HG02973 (cell line): ENCODE results near the gene B3GALT2.
"Not testable (repeated sequence)": the region's sequence is repeated elsewhere in the genome, so short reads cannot be mapped to it uniquely, and the experiment has no call there.

ENCODE experiments used
- ATAC-seq: cut with Tn5 transposase; IDR thresholded peaks from one replicate; pipeline ENCODE4 v1.9.1; 2021; ENCODE audit warnings: moderate library complexity; ENCODE audit not compliant: unreplicated experiment

The B3GALT2 gene, protein sequence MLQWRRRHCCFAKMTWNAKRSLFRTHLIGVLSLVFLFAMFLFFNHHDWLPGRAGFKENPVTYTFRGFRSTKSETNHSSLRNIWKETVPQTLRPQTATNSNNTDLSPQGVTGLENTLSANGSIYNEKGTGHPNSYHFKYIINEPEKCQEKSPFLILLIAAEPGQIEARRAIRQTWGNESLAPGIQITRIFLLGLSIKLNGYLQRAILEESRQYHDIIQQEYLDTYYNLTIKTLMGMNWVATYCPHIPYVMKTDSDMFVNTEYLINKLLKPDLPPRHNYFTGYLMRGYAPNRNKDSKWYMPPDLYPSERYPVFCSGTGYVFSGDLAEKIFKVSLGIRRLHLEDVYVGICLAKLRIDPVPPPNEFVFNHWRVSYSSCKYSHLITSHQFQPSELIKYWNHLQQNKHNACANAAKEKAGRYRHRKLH

GRCh38 chr1:193185901-193186731, at the start of gene B3GALT2:
Gene B3GALT2 (minus strand): TSS chr1:193186613. CDS start chr1:193181562, 5,051 bp downstream.
- ATAC-seq = no peak

DNA sequence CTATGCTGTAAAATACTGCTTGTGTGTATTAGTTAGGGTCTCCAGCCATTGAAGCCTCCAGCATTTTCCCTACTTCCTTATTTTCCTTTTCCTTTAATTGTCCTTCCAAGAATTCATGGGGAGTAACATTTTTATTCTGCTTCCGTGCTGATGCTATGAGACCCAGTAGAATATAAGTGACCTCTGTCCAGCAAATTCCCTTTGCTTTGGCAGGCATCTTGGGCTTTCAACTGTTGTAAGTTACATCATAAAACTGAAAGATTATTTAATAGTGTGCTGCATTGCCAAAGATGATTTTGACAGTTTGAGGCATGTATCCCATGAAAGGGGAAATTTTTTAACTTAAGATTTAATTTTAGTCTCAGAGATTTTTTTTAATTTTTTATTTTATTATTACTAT, 48.1 kb upstream of the B3GALT2 start:
- no peak for ATAC-seq

- ATAC-seq = not testable (repeated sequence)
Observed at GRCh38 chr1:193231146-193231545, 44.7 kb upstream of the B3GALT2 start.

GRCh38 chr1:193229136-193229535, 42.7 kb upstream of the B3GALT2 start:
- ATAC-seq = no peak

- no peak for ATAC-seq
Observed at GRCh38 chr1:193222056-193222615, 35.7 kb upstream of the B3GALT2 start.

DNA sequence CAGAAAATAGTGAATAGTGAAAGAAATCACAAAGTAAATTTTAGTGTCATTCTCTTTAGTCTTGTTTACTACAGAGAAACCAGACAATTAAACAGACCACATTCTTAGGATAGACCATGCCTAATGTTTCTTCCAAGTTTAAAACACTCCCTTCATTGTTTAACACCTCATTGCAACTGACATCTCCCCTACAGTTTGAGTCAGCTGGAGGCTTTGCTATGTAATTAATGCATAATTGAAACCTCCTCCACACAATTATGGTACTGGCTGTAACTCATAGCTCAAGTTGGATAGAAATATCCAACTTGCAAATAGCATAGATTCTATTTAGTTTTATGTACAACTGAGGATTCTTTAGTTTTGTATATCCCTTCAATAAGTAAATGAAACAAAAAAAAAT, 35.2 kb upstream of the B3GALT2 start:
- ATAC-seq = no peak

DNA sequence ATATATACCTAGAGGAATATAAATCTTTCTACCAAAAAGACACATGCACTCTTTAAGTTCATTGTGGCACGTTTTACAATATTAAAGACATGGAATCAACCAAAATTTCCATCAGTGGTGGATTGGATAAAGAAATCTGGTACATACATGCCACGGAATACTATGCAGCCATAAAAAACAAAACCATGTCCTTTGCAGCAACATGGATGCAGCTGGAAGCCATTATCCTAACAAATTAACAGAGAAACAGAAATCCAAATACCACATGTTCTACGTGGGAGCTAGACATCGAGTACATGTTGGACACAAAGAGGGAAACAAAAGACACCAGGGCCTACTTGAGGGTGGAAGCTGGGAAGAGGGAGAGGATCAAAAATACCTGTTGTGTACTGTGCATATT, 33.0 kb upstream of the B3GALT2 start:
- ATAC-seq = no peak

- no peak for ATAC-seq
Observed at GRCh38 chr1:193216920-193217319, 30.5 kb upstream of the B3GALT2 start.

DNA sequence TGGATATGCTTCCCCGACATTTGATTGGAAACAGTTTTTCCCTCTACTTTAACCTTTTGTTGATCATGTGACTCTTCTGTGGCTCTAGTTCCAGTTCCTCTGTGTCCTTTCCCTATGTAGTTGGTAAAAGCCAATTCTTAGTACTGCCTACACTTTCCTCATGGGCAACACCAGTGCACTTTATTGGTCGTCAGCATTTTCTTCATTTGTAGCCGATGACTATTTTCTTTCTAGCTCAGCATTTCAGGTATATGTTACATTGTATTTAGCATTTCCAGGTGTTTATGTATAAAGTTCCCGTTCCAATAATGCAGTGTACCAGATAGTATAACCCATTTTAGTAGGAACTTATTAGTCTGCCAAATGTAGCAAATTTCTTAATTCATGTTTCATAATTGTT, 27.6 kb upstream of the B3GALT2 start:
- no peak for ATAC-seq

GRCh38 chr1:193212637-193213036, 26.2 kb upstream of the B3GALT2 start:
- no peak for ATAC-seq

DNA sequence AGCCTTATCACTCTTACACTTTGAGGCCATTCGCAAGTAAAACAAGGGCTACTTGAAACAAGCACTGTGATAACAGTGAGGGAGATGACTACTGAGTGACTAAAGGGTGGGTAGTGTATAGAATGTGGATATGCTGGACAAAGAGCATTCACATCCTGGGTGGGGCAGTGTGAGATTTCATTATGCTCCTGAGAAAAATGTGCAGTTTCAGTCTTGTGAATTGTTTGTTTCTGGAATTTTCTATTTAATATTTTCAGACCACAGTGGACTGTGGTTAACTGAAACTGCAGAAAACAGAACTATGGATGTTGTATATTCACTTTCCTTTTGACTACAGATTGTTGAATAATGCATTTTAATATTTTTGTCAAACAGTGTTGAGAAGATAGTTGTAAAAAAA, 25.1 kb upstream of the B3GALT2 start:
- peak; percentile 89 for ATAC-seq

DNA sequence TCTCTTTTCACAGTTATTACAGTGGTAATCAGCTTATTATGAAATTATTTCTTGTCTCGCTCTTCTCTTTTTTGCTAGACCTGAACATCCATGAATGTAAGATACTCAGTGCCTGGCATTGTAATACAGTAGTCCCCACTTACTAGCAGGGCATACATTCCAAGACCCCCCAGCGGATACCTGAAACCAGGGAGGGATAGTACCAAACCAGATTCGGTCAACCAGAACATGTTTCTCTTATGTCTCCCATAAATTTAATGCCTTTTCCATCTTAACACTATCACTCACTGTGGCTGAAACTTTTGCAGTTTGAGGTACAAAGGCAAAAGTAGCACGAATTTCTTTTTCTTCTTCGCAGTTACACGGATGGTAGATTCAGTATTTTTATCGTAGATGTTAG, 24.6 kb upstream of the B3GALT2 start:
- no peak for ATAC-seq

DNA sequence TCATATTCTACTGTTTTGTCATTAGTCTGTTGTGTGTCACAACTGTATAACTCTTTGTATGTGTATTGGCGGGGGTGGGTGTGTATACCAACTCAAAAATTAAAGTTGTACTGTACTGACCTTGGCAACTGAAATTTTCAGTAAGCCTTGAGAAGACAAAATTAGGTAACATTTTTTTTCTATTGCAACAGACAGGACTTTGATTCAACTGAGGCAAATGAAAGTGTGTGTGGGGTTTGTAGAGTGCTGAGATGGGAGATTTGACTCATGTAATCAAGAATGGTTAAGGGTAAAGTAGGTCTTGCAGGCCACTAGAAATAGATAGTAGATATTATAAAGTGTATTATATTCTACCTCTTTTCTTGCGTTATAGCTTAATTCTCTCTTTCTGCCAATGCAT, 14.6 kb upstream of the B3GALT2 start:
- no peak for ATAC-seq

DNA sequence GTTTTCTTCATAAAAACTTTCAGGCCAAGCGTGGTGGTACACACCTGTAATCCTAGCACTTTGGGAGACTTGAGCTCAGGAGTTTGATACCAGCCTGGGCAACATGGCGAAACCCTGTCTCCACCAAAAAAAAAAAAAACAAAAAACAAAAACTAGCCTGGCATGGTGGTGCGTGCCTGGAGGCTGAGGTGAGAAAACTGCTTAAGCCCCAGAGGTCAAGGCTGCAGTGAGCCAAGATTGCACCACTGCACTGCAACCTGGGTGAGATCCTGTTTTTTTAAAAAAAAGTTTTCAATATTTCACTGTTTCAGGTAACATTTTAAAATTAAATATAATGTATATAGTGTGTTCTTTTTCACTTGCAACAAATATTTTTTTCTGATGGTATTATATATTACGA, 13.5 kb upstream of the B3GALT2 start:
- no peak for ATAC-seq

GRCh38 chr1:193192586-193192985, 6.2 kb upstream of the B3GALT2 start:
- no peak for ATAC-seq

GRCh38 chr1:193190096-193190744, 3.8 kb upstream of the B3GALT2 start:
- ATAC-seq = no peak

DNA sequence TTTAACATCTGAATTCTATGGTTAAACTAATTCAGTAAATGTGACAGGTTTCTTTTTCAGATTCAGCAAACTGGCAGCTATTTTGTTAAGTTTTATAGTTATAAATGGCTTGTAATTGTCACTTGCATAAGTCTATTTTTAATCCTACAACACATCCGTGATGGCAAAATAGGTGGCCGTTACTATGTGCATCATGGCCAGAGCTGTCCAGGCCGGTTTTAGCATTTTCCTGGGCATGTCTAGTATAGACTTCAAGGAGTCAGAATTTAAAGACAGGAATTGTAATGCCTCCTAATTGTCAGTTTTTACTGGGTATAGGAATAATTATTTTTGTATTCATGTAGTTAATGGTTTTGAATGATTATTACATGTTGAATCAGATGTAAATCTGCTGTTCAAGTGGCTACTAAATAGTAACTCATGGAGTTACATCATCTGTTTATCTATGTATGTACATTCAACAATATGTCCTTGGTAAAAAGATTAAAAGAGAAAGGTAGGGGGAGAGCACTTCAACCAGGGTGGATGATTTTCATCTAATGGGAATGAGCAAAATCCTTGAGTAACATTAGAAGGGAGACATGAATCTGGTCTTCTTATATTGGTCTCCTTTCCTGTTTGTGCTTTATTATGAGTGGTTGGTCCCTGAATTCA, 3.2 kb upstream of the B3GALT2 start:
- no peak for ATAC-seq

GRCh38 chr1:193188915-193189314, 2.5 kb upstream of the B3GALT2 start:
- not testable (repeated sequence) for ATAC-seq

GRCh38 chr1:193187114-193187513, 701 bp upstream of the B3GALT2 start:
- ATAC-seq = no peak

- no peak for ATAC-seq
Observed at GRCh38 chr1:193185211-193185610, 1.2 kb downstream of the B3GALT2 start.

- no peak for ATAC-seq
Observed at GRCh38 chr1:193184776-193185175, 1.6 kb downstream of the B3GALT2 start.
